HEK293 (cell line): ENCODE data around the gene INTS13.
A peak's percentile ranks its signal among the peaks of the same experiment; 100 is the strongest.

Experiments
- CTCF ChIA-PET: fragments of 350-600 bp; formaldehyde crosslinking; extraction: SDS; loops from one replicate; lab custom pipeline; 2021; ENCODE audit warnings: antibody characterized with exemption; lab: Yijun Ruan, JAX
- POLR2A ChIA-PET: fragments of 300-600 bp; formaldehyde crosslinking; extraction: SDS; loops from one replicate; lab custom pipeline; 2020; ENCODE audit warnings: antibody characterized with exemption, inconsistent platforms; lab: Yijun Ruan, JAX
- H3K27ac ChIP-seq: fragments of 200-500 bp; sonication (Bioruptor generic); 2 replicates; pipeline ENCODE4 v1.5.1; 2014; ENCODE audit warnings: low read depth, low read length, control low read depth, inconsistent platforms; ENCODE audit errors: extremely low read depth
- H3K36me3 ChIP-seq, 2 experiments: fragments of 200-500 bp in 1 of 2; sonication (Bioruptor generic) in 1 of 2; 1 replicate in 1 of 2; 2 replicates in 1 of 2; pipeline ENCODE4 v1.5.1; 2014 to 2017; ENCODE audit warnings: inconsistent platforms in 2 of 2, low read length in 2 of 2; ENCODE audit not compliant: control insufficient read depth in 2 of 2, insufficient read depth in 1 of 2
- H3K4me1 ChIP-seq: fragments of 200-500 bp; sonication (Bioruptor generic); 2 replicates; pipeline ENCODE4 v1.5.1; 2014; ENCODE audit warnings: mild to moderate bottlenecking, low read length, inconsistent platforms; ENCODE audit not compliant: control insufficient read depth, insufficient read depth
- H3K4me3 ChIP-seq: 2 replicates; pipeline ENCODE4 v1.5.1; 2011; ENCODE audit warnings: low read depth, mild to moderate bottlenecking, control low read depth, low read length, moderate library complexity
- H3K9me3 ChIP-seq: fragments of 200-500 bp; sonication (Bioruptor generic); 2 replicates; pipeline ENCODE4 v1.5.1; 2014; ENCODE audit warnings: low read depth, low read length, inconsistent platforms; ENCODE audit not compliant: control insufficient read depth, insufficient read depth
- HOXC10 ChIP-seq: sonication (generic); formaldehyde crosslinking; IDR thresholded peaks from 2 replicates; pipeline ENCODE4 v1.8.1; 2023; ENCODE audit warnings: mild to moderate bottlenecking, missing genetic modification reagents
- PRDM6 ChIP-seq: fragments of 450-650 bp; formaldehyde crosslinking; IDR thresholded peaks from 2 replicates; pipeline ENCODE4 v1.5.1; 2017; ENCODE audit warnings: missing biosample characterization, missing genetic modification characterization
- RBAK ChIP-seq: fragments of 450-650 bp; formaldehyde crosslinking; IDR thresholded peaks from 2 replicates; pipeline ENCODE4 v1.5.1; 2016; ENCODE audit warnings: missing biosample characterization, missing genetic modification characterization
- REST ChIP-seq: fragments of 450-650 bp; formaldehyde crosslinking; IDR thresholded peaks from 2 replicates; pipeline ENCODE4 v1.5.1; 2016; ENCODE audit warnings: missing biosample characterization, missing genetic modification characterization
- SP2 ChIP-seq: fragments of 450-650 bp; formaldehyde crosslinking; IDR thresholded peaks from 2 replicates; pipeline ENCODE4 v1.5.1; 2016; ENCODE audit warnings: missing biosample characterization, missing genetic modification characterization
- YY1 ChIP-seq: fragments of 450-650 bp; formaldehyde crosslinking; IDR thresholded peaks from 2 replicates; pipeline ENCODE4 v1.5.1; 2018; ENCODE audit warnings: missing biosample characterization, missing genetic modification characterization
- YY2 ChIP-seq: fragments of 450-650 bp; formaldehyde crosslinking; IDR thresholded peaks from 2 replicates; pipeline ENCODE4 v1.5.1; 2016; ENCODE audit warnings: missing biosample characterization, missing genetic modification characterization
- ZBTB8A ChIP-seq: fragments of 450-650 bp; formaldehyde crosslinking; IDR thresholded peaks from 2 replicates; pipeline ENCODE4 v1.5.1; 2016; ENCODE audit warnings: missing biosample characterization, missing genetic modification characterization
- ZFP69B ChIP-seq: fragments of 450-650 bp; formaldehyde crosslinking; IDR thresholded peaks from 2 replicates; pipeline ENCODE4 v1.5.1; 2016; ENCODE audit warnings: missing biosample characterization, missing genetic modification characterization
- ZNF133 ChIP-seq: fragments of 450-650 bp; formaldehyde crosslinking; IDR thresholded peaks from 2 replicates; pipeline ENCODE4 v1.5.1; 2016; ENCODE audit warnings: missing biosample characterization, missing genetic modification characterization
- ZNF140 ChIP-seq: fragments of 450-650 bp; formaldehyde crosslinking; IDR thresholded peaks from 2 replicates; pipeline ENCODE4 v1.5.1; 2016; ENCODE audit warnings: missing biosample characterization, missing genetic modification characterization
- ZNF175 ChIP-seq: fragments of 450-650 bp; formaldehyde crosslinking; IDR thresholded peaks from 2 replicates; pipeline ENCODE4 v1.5.1; 2016; ENCODE audit warnings: missing biosample characterization, missing genetic modification characterization
- ZNF18 ChIP-seq: fragments of 450-650 bp; formaldehyde crosslinking; IDR thresholded peaks from 2 replicates; pipeline ENCODE4 v1.5.1; 2016; ENCODE audit warnings: missing biosample characterization, missing genetic modification characterization
- ZNF184 ChIP-seq: fragments of 450-650 bp; IDR thresholded peaks from 2 replicates; pipeline ENCODE4 v1.5.1; 2018; ENCODE audit warnings: missing biosample characterization, mild to moderate bottlenecking, missing genetic modification characterization
- ZNF223 ChIP-seq: fragments of 450-650 bp; formaldehyde crosslinking; IDR thresholded peaks from 2 replicates; pipeline ENCODE4 v1.5.1; 2016; ENCODE audit warnings: missing biosample characterization, missing genetic modification characterization
- ZNF423 ChIP-seq: fragments of 450-650 bp; formaldehyde crosslinking; IDR thresholded peaks from 2 replicates; pipeline ENCODE4 v1.5.1; 2016; ENCODE audit warnings: missing biosample characterization, missing genetic modification characterization
- ZNF518A ChIP-seq: fragments of 450-650 bp; formaldehyde crosslinking; conservative IDR thresholded peaks from 2 replicates; pipeline ENCODE4 v1.5.1; 2016; ENCODE audit warnings: low read depth, missing biosample characterization, missing genetic modification characterization
- ZNF530 ChIP-seq: fragments of 450-650 bp; formaldehyde crosslinking; IDR thresholded peaks from 2 replicates; pipeline ENCODE4 v1.5.1; 2016; ENCODE audit warnings: low read depth, missing biosample characterization, missing genetic modification characterization
- ZNF558 ChIP-seq: fragments of 450-650 bp; formaldehyde crosslinking; IDR thresholded peaks from 2 replicates; pipeline ENCODE4 v1.5.1; 2016; ENCODE audit warnings: missing biosample characterization, missing genetic modification characterization
- ZSCAN16 ChIP-seq: fragments of 450-650 bp; formaldehyde crosslinking; IDR thresholded peaks from 2 replicates; pipeline ENCODE4 v1.5.1; 2016; ENCODE audit warnings: missing biosample characterization, missing genetic modification characterization

Gene INTS13

GRCh38 chr12:26939953-26940352 lies 2.2 kb upstream of the INTS13 start:
- Histone ChIP-seq H3K9me3 (no peaks in the 10 kb centered on the region), H3K27ac (no peak overlapping the region), H3K4me1 (peaks cover 23% of the 10 kb centered on the region), H3K4me3 (peak overlapping the region; percentile 87), H3K36me3 (no peaks in the 10 kb centered on the region)
- ChIA-PET CTCF (no interaction called here), POLR2A (no interaction called here)
- TF ChIP-seq ZNF423 (tag by site-specific recombination) = no peak
- TF ChIP-seq RBAK (tag by site-specific recombination) = no peak
- no peak for TF ChIP-seq YY2 (tag by site-specific recombination)
- no peak for TF ChIP-seq PRDM6 (tag by site-specific recombination)
- no peak for TF ChIP-seq ZNF530 (tag by site-specific recombination)
- no peak for TF ChIP-seq ZNF223
- TF ChIP-seq ZNF558 (tag by site-specific recombination) = no peak
- no peak for TF ChIP-seq REST
- no peak for TF ChIP-seq YY1 (tag by site-specific recombination)
- TF ChIP-seq ZSCAN16 (tag by site-specific recombination) = no peak
- TF ChIP-seq ZNF518A (tag by site-specific recombination) = no peak
- no peak for TF ChIP-seq ZNF184 (tag by site-specific recombination)
- no peak for TF ChIP-seq ZNF175 (tag by site-specific recombination)
- TF ChIP-seq ZBTB8A (tag by site-specific recombination) = no peak
- TF ChIP-seq HOXC10 (CRISPR knock-in tag) = no peak
- no peak for TF ChIP-seq ZNF140 (tag by site-specific recombination)
- no peak for TF ChIP-seq ZNF133 (tag by site-specific recombination)
- TF ChIP-seq SP2 (tag by site-specific recombination) = no peak
- no peak for TF ChIP-seq ZNF18 (tag by site-specific recombination)
- no peak for TF ChIP-seq ZFP69B (tag by site-specific recombination)
